GM10248 (cell line): ENCODE data around the gene PROM1.

Source experiments
- CTCF ChIA-PET: fragments of 300-600 bp; sonication (Branson Sonifier 250); formaldehyde crosslinking; extraction: SDS; loops from one replicate; lab custom pipeline; 2021; ENCODE audit warnings: antibody characterized with exemption; lab: Yijun Ruan, JAX
- POLR2A ChIA-PET: fragments of 350-650 bp; sonication (Branson Sonifier 250); formaldehyde crosslinking; extraction: SDS; loops from one replicate; lab custom pipeline; 2020; ENCODE audit warnings: antibody characterized with exemption; lab: Yijun Ruan, JAX
- DNase-seq: peaks from one replicate; pipeline ENCODE4 v3.0.0; 2012; ENCODE audit errors: extremely low spot score
- CTCF ChIP-seq: IDR thresholded peaks from 2 replicates; pipeline ENCODE4 v1.5.1; 2012; ENCODE audit warnings: mild to moderate bottlenecking, low read depth; ENCODE audit errors: extremely low read depth, missing control alignments, control extremely low read depth

PROM1 gene

GRCh38 chr4:15956179-15956850 lies 127.5 kb downstream of the PROM1 start:
- DNase-seq = peak; percentile 77
- ChIA-PET CTCF (interaction anchor here (0.7 to 4.5 kb wide), 45 partner anchors 9 to 499 kb away, joined by 3 to 91 read pairs (median 5); no protein-coding TSS in a partner anchor), POLR2A (interaction anchor here (0.6 kb wide), 1 partner anchor 281 kb away, joined by 3 read pairs; no protein-coding TSS in a partner anchor)
- TF ChIP-seq CTCF = peak; percentile 81

- POLR2A ChIA-PET = no interaction called here
- CTCF ChIA-PET = interaction anchor here (0.7 to 4.5 kb wide), 45 partner anchors 9 to 498 kb away, joined by 3 to 91 read pairs (median 5); no protein-coding TSS in a partner anchor
- DNase-seq = no peak
- TF ChIP-seq CTCF = no peak
Observed at GRCh38 chr4:15955670-15956069, 128.2 kb downstream of the PROM1 start.

- CTCF ChIA-PET = interaction anchor here (1.0 to 4.5 kb wide), 7 partner anchors 9 to 474 kb away, joined by 3 to 82 read pairs (median 3); partner anchors contain the start of gene FGFBP2
- TF ChIP-seq CTCF = no peak
- POLR2A ChIA-PET = no interaction called here
- no peak for DNase-seq
Observed at GRCh38 chr4:15953625-15954024, 130.2 kb downstream of the PROM1 start.

GRCh38 chr4:15951781-15952180 lies 132.0 kb downstream of the PROM1 start:
- ChIA-PET POLR2A (no interaction called here), CTCF (interaction anchor here (1.0 kb wide), 1 partner anchor 69 kb away, joined by 3 read pairs; no protein-coding TSS in a partner anchor)
- no peak for TF ChIP-seq CTCF
- DNase-seq = no peak

GRCh38 chr4:15948826-15949225 lies 135.0 kb downstream of the PROM1 start:
- ChIA-PET POLR2A (no interaction called here), CTCF (interaction anchor here (0.6 kb wide), 1 partner anchor 1286 kb away, joined by 3 read pairs; no protein-coding TSS in a partner anchor)
- TF ChIP-seq CTCF = no peak
- DNase-seq = no peak

- TF ChIP-seq CTCF = no peak
- DNase-seq = no peak
- ChIA-PET POLR2A (no interaction called here), CTCF (interaction anchor here (1.3 to 2.2 kb wide), 3 partner anchors 8 to 65 kb away, joined by 3 to 8 read pairs (median 7); no protein-coding TSS in a partner anchor)
Observed at GRCh38 chr4:15947684-15948083, 136.1 kb downstream of the PROM1 start.
